ENCODE data around the gene CCDC60. TPM values are rescaled to one million over a fixed set of nuclear protein-coding genes. Genes with fewer than 3 reads are reported as not detected.

The CCDC60 gene
- total and polyA plus RNA-seq, 2 of the 13 experiments (the other 11 are each of a cell fraction or from before 2014, with no cell fraction given): not detected

DNA sequence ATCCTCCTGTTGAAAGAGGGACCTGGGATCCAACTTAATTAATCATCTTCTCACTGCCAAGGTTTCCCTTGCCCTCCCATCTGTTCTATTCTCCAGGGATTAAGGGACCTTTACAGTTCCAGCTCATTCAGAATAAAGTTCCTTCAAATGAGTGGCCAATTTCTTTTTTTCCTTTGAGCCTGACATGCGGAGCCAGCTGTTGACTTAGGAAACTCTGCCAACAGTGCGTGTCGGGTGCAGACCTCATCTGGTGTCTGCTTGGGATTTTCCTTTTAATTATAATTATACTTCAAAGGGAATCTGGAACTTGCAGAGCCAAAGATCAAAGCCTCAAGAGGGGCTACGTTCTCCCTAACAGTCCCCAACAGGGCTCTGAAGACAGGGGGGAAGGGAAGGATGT, 64.8 kb downstream of the CCDC60 start:
- ChIA-PET CTCF (ENCODE audit: low intra/inter-chr PET ratio, low total read pairs) (no interaction called here), POLR2A (no interaction called here)
- no TSS peak for BruUV-seq (replicated peaks)
- Histone ChIP-seq H3K4me2 (ENCODE audit: low read depth, low read length) (no peak overlapping the region), H3K27ac (ENCODE audit: extremely low read length, insufficient read depth, low read length) (no peak overlapping the region), H3K27me3 (ENCODE audit: control insufficient read depth in 1 of 2, insufficient read depth in 2 of 2, low read length in 2 of 2) (no peaks in the 10 kb centered on the region), H3K9me3 (ENCODE audit: low read length) (no peaks in the 10 kb centered on the region), H3K36me3 (replicated peaks in 1 of 2; ENCODE audit: control insufficient read depth in 1 of 2, insufficient read depth in 2 of 2, low read length in 2 of 2) (no peaks in the 10 kb centered on the region), H3K79me2 (ENCODE audit: insufficient read depth, low read length) (no peaks in the 10 kb centered on the region), H4K20me1 (ENCODE audit: insufficient read depth, low read length) (no peaks in the 10 kb centered on the region), H2AFZ (ENCODE audit: low read length) (no peak overlapping the region), H3K4me1 (ENCODE audit: insufficient read depth, low read length) (no peaks in the 10 kb centered on the region), H3K9ac (ENCODE audit: insufficient read depth, low read depth, low read length) (no peak overlapping the region), H3K4me3 (replicated peaks in 1 of 3; ENCODE audit: insufficient read depth in 1 of 3, low read depth in 2 of 3, low read length in 3 of 3) (no peak overlapping the region)
- WGBS (ENCODE audit: low lambda C conversion rate): 15% methylated on average over 4 of the region's 4 CpGs
- intact Hi-C loops (cut with micrococcal nuclease; ENCODE audit: unreplicated experiment) (no loop called here), in situ Hi-C loops (cut with HindIII; ENCODE audit: extremely low pct_ligation_motif_present, low pct_unique_long_range_greater_than_20kb) (no loop called here)
- no peak for DNase-seq (ENCODE audit: low spot score)
- ATAC-seq: no peak
- TF ChIP-seq DNMT3B (CRISPR knock-in tag; conservative IDR thresholded peaks at IDR 0.05) (no peak), ATRX (CRISPR knock-in tag; IDR thresholded peaks at IDR 0.05; ENCODE audit: borderline replicate concordance) (no peak), LCORL (IDR thresholded peaks at IDR 0.05) (no peak), LCORL (CRISPR knock-in tag; IDR thresholded peaks at IDR 0.05) (no peak), CENPT (CRISPR knock-in tag; IDR thresholded peaks at IDR 0.05; ENCODE audit: low read depth) (no peak), JUNB (CRISPR knock-in tag; IDR thresholded peaks at IDR 0.05; ENCODE audit: borderline replicate concordance) (no peak), ZNF589 (CRISPR knock-in tag; conservative IDR thresholded peaks at IDR 0.05) (no peak), SKI (IDR thresholded peaks at IDR 0.05; ENCODE audit: partially characterized antibody) (no peak), RARG (CRISPR knock-in tag; IDR thresholded peaks at IDR 0.05; ENCODE audit: low read depth) (no peak), RFX1 (IDR thresholded peaks at IDR 0.05) (no peak), SIN3A (IDR thresholded peaks at IDR 0.05; ENCODE audit: borderline replicate concordance, low read depth, low read length) (no peak), CHD4 (IDR thresholded peaks at IDR 0.05; ENCODE audit: borderline replicate concordance, low read length) (no peak), CREB1 (IDR thresholded peaks at IDR 0.05) (no peak), CREB1 (CRISPR knock-in tag; IDR thresholded peaks at IDR 0.05) (no peak)
- TF ChIP-seq, protein P1, sequence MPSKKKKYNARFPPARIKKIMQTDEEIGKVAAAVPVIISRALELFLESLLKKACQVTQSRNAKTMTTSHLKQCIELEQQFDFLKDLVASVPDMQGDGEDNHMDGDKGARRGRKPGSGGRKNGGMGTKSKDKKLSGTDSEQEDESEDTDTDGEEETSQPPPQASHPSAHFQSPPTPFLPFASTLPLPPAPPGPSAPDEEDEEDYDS (CRISPR knock-in tag; IDR thresholded peaks at IDR 0.05): no peak
- TF ChIP-seq, protein P2, sequence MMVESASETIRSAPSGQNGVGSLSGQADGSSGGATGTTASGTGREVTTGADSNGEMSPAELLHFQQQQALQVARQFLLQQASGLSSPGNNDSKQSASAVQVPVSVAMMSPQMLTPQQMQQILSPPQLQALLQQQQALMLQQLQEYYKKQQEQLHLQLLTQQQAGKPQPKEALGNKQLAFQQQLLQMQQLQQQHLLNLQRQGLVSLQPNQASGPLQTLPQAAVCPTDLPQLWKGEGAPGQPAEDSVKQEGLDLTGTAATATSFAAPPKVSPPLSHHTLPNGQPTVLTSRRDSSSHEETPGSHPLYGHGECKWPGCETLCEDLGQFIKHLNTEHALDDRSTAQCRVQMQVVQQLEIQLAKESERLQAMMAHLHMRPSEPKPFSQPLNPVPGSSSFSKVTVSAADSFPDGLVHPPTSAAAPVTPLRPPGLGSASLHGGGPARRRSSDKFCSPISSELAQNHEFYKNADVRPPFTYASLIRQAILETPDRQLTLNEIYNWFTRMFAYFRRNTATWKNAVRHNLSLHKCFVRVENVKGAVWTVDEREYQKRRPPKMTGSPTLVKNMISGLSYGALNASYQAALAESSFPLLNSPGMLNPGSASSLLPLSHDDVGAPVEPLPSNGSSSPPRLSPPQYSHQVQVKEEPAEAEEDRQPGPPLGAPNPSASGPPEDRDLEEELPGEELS (CRISPR knock-in tag; IDR thresholded peaks at IDR 0.05): no peak
- no peak for FAIRE-seq
